ENCODE results near the gene VWA8. TPM values are rescaled to one million over a fixed set of nuclear protein-coding genes. Genes with fewer than 3 reads are reported as not detected.
"Not testable (repeated sequence)": the region's sequence is repeated elsewhere in the genome, so short reads cannot be mapped to it uniquely, and the experiment has no call there.

The VWA8 gene
- total and polyA plus RNA-seq, 2 of the 8 experiments (the other 6 are each of a cell fraction or from before 2014, with no cell fraction given): 5.9 to 19.6 TPM

- TF ChIP-seq JUN (IDR thresholded peaks at IDR 0.05; ENCODE audit: low read depth, low read length): no peak
- TF ChIP-seq USF2 (IDR thresholded peaks at IDR 0.05; ENCODE audit: low read length): no peak
- TF ChIP-seq ATF3 (IDR thresholded peaks at IDR 0.05; ENCODE audit: insufficient read depth, low read depth, low read length): no peak
Measured at GRCh38 chr13:41809962-41810361, 150.9 kb downstream of the VWA8 start (continued).

GRCh38 chr13:41803445-41803735 is 157.5 kb downstream of the VWA8 start:
- H2BK12ac ChIP-seq (ENCODE audit: low read depth, low read length); H2AFZ ChIP-seq (ENCODE audit: low read length); H3K27me3 ChIP-seq (replicated peaks in 1 of 4; ENCODE audit: control insufficient read depth in 3 of 4, extremely low read depth in 1 of 4, insufficient read depth in 3 of 4, low read length in 3 of 4); H3K56ac ChIP-seq (replicated peaks; ENCODE audit: insufficient read length, low read depth, low read length); H4K20me1 ChIP-seq (replicated peaks in 1 of 2; ENCODE audit: control insufficient read depth in 1 of 2, insufficient read depth in 2 of 2, low read length in 2 of 2); H4K8ac ChIP-seq (ENCODE audit: extremely low read depth, insufficient read depth, low read length); H2AK5ac ChIP-seq (ENCODE audit: low read depth, low read length); DNase-seq (ENCODE audit: low read depth in 1 of 2, low spot score in 2 of 2); H2BK120ac ChIP-seq (replicated peaks; ENCODE audit: low read depth, low read length); POLR2A ChIA-PET (ENCODE audit: partially characterized antibody); H3K14ac ChIP-seq (ENCODE audit: insufficient read length); H2BK15ac ChIP-seq (ENCODE audit: low read length); H3K9me3 ChIP-seq (ENCODE audit: insufficient read depth in 2 of 2, low read depth in 1 of 2, low read length in 1 of 2); H3K23me2 ChIP-seq (ENCODE audit: low read depth, low read length); H3K79me2 ChIP-seq (ENCODE audit: control insufficient read depth in 1 of 2, insufficient read depth in 2 of 2, low read length in 2 of 2); H3K4me2 ChIP-seq (ENCODE audit: insufficient read depth in 1 of 2, low read depth in 2 of 2, low read length in 2 of 2); H2BK5ac ChIP-seq (ENCODE audit: low read depth, low read length); H4K5ac ChIP-seq (ENCODE audit: insufficient read length, low read depth, low read length); H3K4me1 ChIP-seq (replicated peaks in 1 of 4; ENCODE audit: control insufficient read depth in 3 of 4, insufficient read depth in 4 of 4, low read length in 3 of 4); FAIRE-seq; H4K91ac ChIP-seq (replicated peaks; ENCODE audit: insufficient read length, low read length); H3K23ac ChIP-seq (ENCODE audit: insufficient read length); H3K27ac ChIP-seq (ENCODE audit: low read depth, low read length); H3K79me1 ChIP-seq (ENCODE audit: low read depth, low read length); H3K9ac ChIP-seq (replicated peaks in 1 of 4; ENCODE audit: extremely low read depth in 1 of 4, low read depth in 3 of 4, low read length in 3 of 4); H3K36me3 ChIP-seq (ENCODE audit: control insufficient read depth in 2 of 4, insufficient read depth in 4 of 4, low read length in 3 of 4); H3K18ac ChIP-seq (ENCODE audit: extremely low read depth, low read length); H3K4ac ChIP-seq (replicated peaks; ENCODE audit: insufficient read length, low read depth, low read length); H3K4me3 ChIP-seq (ENCODE audit: extremely low read depth in 1 of 4, insufficient read depth in 2 of 4, low read depth in 3 of 4, low read length in 4 of 4); H2BK20ac ChIP-seq (ENCODE audit: low read length): not testable (repeated sequence)
- 95% methylated on average over 3 of the region's 3 CpGs; no CpG with 5 or more reads in 1 of the 2 experiments for WGBS, 2 experiments (ENCODE audit: extremely low coverage in 1 of 2, insufficient coverage in 1 of 2, insufficient read length in 1 of 2, insufficient replicate concordance in 2 of 2, low coverage in 1 of 2, low lambda C conversion rate in 2 of 2, missing lambda C conversion rate in 1 of 2)
- CTCF ChIA-PET (ENCODE audit: partially characterized antibody): interaction anchor here (1.6 kb wide), 1 partner anchor 19 kb away, joined by 3 read pairs; no protein-coding TSS in a partner anchor
